ENCODE data around the gene ZNF699. TPM values are rescaled to one million over a fixed set of nuclear protein-coding genes. Genes with fewer than 3 reads are reported as not detected.
"Not testable (repeated sequence)": the region's sequence is repeated elsewhere in the genome, so short reads cannot be mapped to it uniquely, and the experiment has no call there.

Gene ZNF699
- total RNA-seq, 2 experiments from 2014 or later = 6.7 to 7.1 TPM

- H3K4me3 Mint-ChIP-seq; ATAC-seq; H3K27ac Mint-ChIP-seq; intact Hi-C loops (cut with DNase I, micrococcal nuclease); POLR2A ChIA-PET; H3K4me1 Mint-ChIP-seq; CTCF ChIA-PET: not testable (repeated sequence)
- Mint-ChIP-seq H3K9me3 (ENCODE audit: low read depth) (peaks cover 30% of the 10 kb centered on the region), H3K27me3 (peaks cover 10% of the 10 kb centered on the region), H3K36me3 (ENCODE audit: low read depth) (peaks cover 14% of the 10 kb centered on the region)
- peak; percentile 32 for DNase-seq
Measured at GRCh38 chr19:9283485-9283884, 26.2 kb downstream of the ZNF699 start.

GRCh38 chr19:9251236-9251635 is 58.4 kb downstream of the ZNF699 start:
- H3K4me3 Mint-ChIP-seq = no peak overlapping the region
- peaks cover 5% of the 10 kb centered on the region for H3K27me3 Mint-ChIP-seq
- DNase-seq = no peak
- H3K4me1 Mint-ChIP-seq = no peaks in the 10 kb centered on the region
- POLR2A ChIA-PET = no interaction called here
- H3K27ac Mint-ChIP-seq = no peak overlapping the region
- CTCF ChIA-PET = no interaction called here
- no peak for ATAC-seq
- H3K36me3 Mint-ChIP-seq (ENCODE audit: low read depth) = no peaks in the 10 kb centered on the region
- intact Hi-C loops (cut with DNase I, micrococcal nuclease) = no loop called here
- peaks cover 4% of the 10 kb centered on the region for H3K9me3 Mint-ChIP-seq (ENCODE audit: low read depth)

- no peak within 1 kb of the TSS for H3K27ac Mint-ChIP-seq
- DNase-seq = no peak
- peaks cover 5% of the 10 kb centered on the region for H3K27me3 Mint-ChIP-seq
- intact Hi-C loops (cut with DNase I, micrococcal nuclease) = no loop called here
- no peak within 1 kb of the TSS for H3K4me3 Mint-ChIP-seq
- no peak for ATAC-seq
- no peaks in the 10 kb centered on the region for H3K36me3 Mint-ChIP-seq (ENCODE audit: low read depth)
- POLR2A ChIA-PET = no interaction called here
- CTCF ChIA-PET = no interaction called here
- peaks cover 4% of the 10 kb centered on the region for H3K9me3 Mint-ChIP-seq (ENCODE audit: low read depth)
- no peaks in the 10 kb centered on the region for H3K4me1 Mint-ChIP-seq
Measured at GRCh38 chr19:9250630-9251029, 59.0 kb downstream of the ZNF699 start, which contains the start of gene OR7E24. TSS of gene OR7E24 (plus strand) at chr19:9250930. CDS start at chr19:9251044, 114 bp downstream.

Other genes starting within 250 kb of the ZNF699 start
- gene OR1M1, start 222.8 kb downstream of the ZNF699 start, total RNA-seq = not detected
- gene OR7G2, start 202.4 kb downstream of the ZNF699 start, total RNA-seq = not detected
- not detected for gene OR7G1, start 194.1 kb downstream of the ZNF699 start, total RNA-seq
- gene OR7G3, start 182.9 kb downstream of the ZNF699 start, total RNA-seq = not detected
- 10 to 100 TPM; 39.0 to 39.8 TPM for gene ZNF317, start 169.4 kb downstream of the ZNF699 start, total RNA-seq
- under 1 TPM; 0.05 to 0.09 TPM for gene OR7D2, start 130.9 kb downstream of the ZNF699 start, total RNA-seq
- gene OR7D4, start 90.2 kb downstream of the ZNF699 start, total RNA-seq = not detected
- gene OR7E24, start 58.9 kb downstream of the ZNF699 start, total RNA-seq = not detected
- 10 to 100 TPM; 11.7 to 13.0 TPM for gene ZNF559, start 14.3 kb upstream of the ZNF699 start, total RNA-seq
- gene ZNF177, start 53.2 kb upstream of the ZNF699 start, total RNA-seq = 1 to 10 TPM in 1 of 2 experiments, under 1 TPM in 1; 0.94 to 1.0 TPM
- 10 to 100 TPM; 17.1 to 22.4 TPM for gene ZNF266, start 125.7 kb upstream of the ZNF699 start, total RNA-seq
- gene ZNF560, start 188.8 kb upstream of the ZNF699 start, total RNA-seq = under 1 TPM in 1 of 2 experiments, not detected in 1; 0.25 TPM
- gene ZNF426, start 228.8 kb upstream of the ZNF699 start, total RNA-seq = 10 to 100 TPM; 10.4 to 12.3 TPM